Measurements from ENCODE around the gene ALPL. TPM values are rescaled to one million over a fixed set of nuclear protein-coding genes. Genes with fewer than 3 reads are reported as not detected.
A peak's percentile ranks its signal among the peaks of the same experiment; 100 is the strongest.
"Not testable (repeated sequence)": the region's sequence is repeated elsewhere in the genome, so short reads cannot be mapped to it uniquely, and the experiment has no call there.

The ALPL gene
- total RNA-seq: not detected

- peak; percentile 17 for ATAC-seq
- ChIA-PET POLR2A (no interaction called here), CTCF (interaction anchor here (0.7 to 1.6 kb wide), 7 partner anchors 8 to 101 kb away, joined by 3 to 4 read pairs (median 3); no protein-coding TSS in a partner anchor)
- intact Hi-C loops (cut with micrococcal nuclease): no loop called here
- Mint-ChIP-seq H3K9me3 (no peaks in the 10 kb centered on the region), H3K27me3 (peaks cover 45% of the 10 kb centered on the region), H3K36me3 (ENCODE audit: low read depth) (no peaks in the 10 kb centered on the region), H3K4me3 (peak within 1 kb of the TSS; percentile 53), H3K4me1 (ENCODE audit: low read depth) (peaks cover 4% of the 10 kb centered on the region), H3K27ac (no peak within 1 kb of the TSS)
- TF ChIP-seq CTCF (IDR thresholded peaks at IDR 0.05): peak; percentile 8
- DNase-seq: no peak
Observed at GRCh38 chr1:21509351-21510112, at the start of gene ALPL. Gene ALPL, plus strand, starts transcription at chr1:21509423. Its CDS starts 44,659 bp downstream, at chr1:21554082.

- DNase-seq; POLR2A ChIA-PET; H3K4me3 Mint-ChIP-seq; H3K27me3 Mint-ChIP-seq; intact Hi-C loops (cut with micrococcal nuclease); H3K4me1 Mint-ChIP-seq (ENCODE audit: low read depth); H3K27ac Mint-ChIP-seq; H3K36me3 Mint-ChIP-seq (ENCODE audit: low read depth); CTCF ChIA-PET; ATAC-seq; H3K9me3 Mint-ChIP-seq: not testable (repeated sequence)
Observed at GRCh38 chr1:21465127-21465526, 44.1 kb upstream of the ALPL start.

GRCh38 chr1:21467946-21468345, 41.3 kb upstream of the ALPL start:
- H3K27me3 Mint-ChIP-seq; H3K27ac Mint-ChIP-seq; intact Hi-C loops (cut with micrococcal nuclease); H3K9me3 Mint-ChIP-seq; DNase-seq; H3K36me3 Mint-ChIP-seq (ENCODE audit: low read depth); POLR2A ChIA-PET; ATAC-seq; H3K4me3 Mint-ChIP-seq; H3K4me1 Mint-ChIP-seq (ENCODE audit: low read depth): not testable (repeated sequence)
- CTCF ChIA-PET: interaction anchor here (1.0 to 1.3 kb wide), 3 partner anchors 100 to 235 kb away, joined by 3 read pairs; no protein-coding TSS in a partner anchor

- peak; percentile 58 for TF ChIP-seq CTCF (IDR thresholded peaks at IDR 0.05)
- POLR2A ChIA-PET: no interaction called here
- H3K27ac Mint-ChIP-seq: no peak overlapping the region
- peak; percentile 67 for DNase-seq
- no peak for ATAC-seq
- CTCF ChIA-PET: interaction anchor here (1.0 to 1.3 kb wide), 4 partner anchors 18 to 235 kb away, joined by 3 read pairs; no protein-coding TSS in a partner anchor
- no peaks in the 10 kb centered on the region for H3K36me3 Mint-ChIP-seq (ENCODE audit: low read depth)
- no peaks in the 10 kb centered on the region for H3K27me3 Mint-ChIP-seq
- no peak overlapping the region for H3K4me3 Mint-ChIP-seq
- intact Hi-C loops (cut with micrococcal nuclease): no loop called here
- no peaks in the 10 kb centered on the region for H3K4me1 Mint-ChIP-seq (ENCODE audit: low read depth)
- no peaks in the 10 kb centered on the region for H3K9me3 Mint-ChIP-seq
Observed at GRCh38 chr1:21468599-21468998, 40.6 kb upstream of the ALPL start.

- intact Hi-C loops (cut with micrococcal nuclease): no loop called here
- no peaks in the 10 kb centered on the region for H3K36me3 Mint-ChIP-seq (ENCODE audit: low read depth)
- H3K27ac Mint-ChIP-seq: no peak overlapping the region
- TF ChIP-seq CTCF (IDR thresholded peaks at IDR 0.05): no peak
- H3K27me3 Mint-ChIP-seq: no peaks in the 10 kb centered on the region
- ATAC-seq (no peak), DNase-seq (no peak)
- ChIA-PET POLR2A (no interaction called here), CTCF (interaction anchor here (0.8 to 1.3 kb wide), 3 partner anchors 10 to 21 kb away, joined by 3 to 4 read pairs (median 3); no protein-coding TSS in a partner anchor)
- H3K4me3 Mint-ChIP-seq: no peak overlapping the region
- H3K9me3 Mint-ChIP-seq: no peaks in the 10 kb centered on the region
- H3K4me1 Mint-ChIP-seq (ENCODE audit: low read depth): no peaks in the 10 kb centered on the region
Observed at GRCh38 chr1:21469581-21469980, 39.6 kb upstream of the ALPL start.

- no peak overlapping the region for H3K4me3 Mint-ChIP-seq
- DNase-seq (no peak), ATAC-seq (no peak)
- no peak for TF ChIP-seq CTCF (IDR thresholded peaks at IDR 0.05)
- no peaks in the 10 kb centered on the region for H3K27me3 Mint-ChIP-seq
- H3K36me3 Mint-ChIP-seq (ENCODE audit: low read depth): peaks cover 2% of the 10 kb centered on the region
- ChIA-PET CTCF (no interaction called here), POLR2A (no interaction called here)
- H3K4me1 Mint-ChIP-seq (ENCODE audit: low read depth): no peaks in the 10 kb centered on the region
- H3K9me3 Mint-ChIP-seq: no peaks in the 10 kb centered on the region
- intact Hi-C loops (cut with micrococcal nuclease): no loop called here
- H3K27ac Mint-ChIP-seq: no peak overlapping the region
Observed at GRCh38 chr1:21472861-21473260, 36.4 kb upstream of the ALPL start.
